Mesothelial cell of epicardium (in vitro differentiated cells): ENCODE measurements around the gene AFDN. TPM values are rescaled to one million over a fixed set of nuclear protein-coding genes. Genes with fewer than 3 reads are reported as not detected.

ENCODE experiments used
- DNase-seq, 2 experiments: peaks; one replicate each; pipeline ENCODE4 v3.0.0; 2021; ENCODE audit warnings: low spot score in 2 of 2; ENCODE audit not compliant: unreplicated experiment in 2 of 2
- H3K27ac Mint-ChIP-seq: 2 replicates; pipeline ENCODE4 v1.8.0; 2021; ENCODE audit warnings: mixed read lengths
- H3K27me3 Mint-ChIP-seq: 2 replicates; pipeline ENCODE4 v1.8.0; 2021; ENCODE audit warnings: low read depth, mixed read lengths
- H3K36me3 Mint-ChIP-seq: 2 replicates; pipeline ENCODE4 v1.8.0; 2021; ENCODE audit warnings: mixed read lengths
- H3K4me1 Mint-ChIP-seq: 2 replicates; pipeline ENCODE4 v1.8.0; 2021; ENCODE audit warnings: mixed read lengths
- H3K4me3 Mint-ChIP-seq: 2 replicates; pipeline ENCODE4 v1.8.0; 2021; ENCODE audit warnings: mild to moderate bottlenecking, moderate library complexity, mixed read lengths
- H3K9me3 Mint-ChIP-seq: 2 replicates; pipeline ENCODE4 v1.8.0; 2021; ENCODE audit warnings: mixed read lengths
- CTCF ChIP-seq: fragments of 200-600 bp; sonication (generic); IDR thresholded peaks from one replicate; pipeline ENCODE4 v1.5.0; 2021; ENCODE audit warnings: antibody characterized with exemption; ENCODE audit not compliant: unreplicated experiment
- total RNA-seq: library from RNA; stranded (reverse); gene quantifications from 3 replicates; pipeline ENCODE4 v1.2.1, GENCODE V29; 2021

AFDN gene
- total RNA-seq, 1 donor from 2014 or later = 284 TPM

- no peak overlapping the region for H3K27ac Mint-ChIP-seq
- peaks cover 4% of the 10 kb centered on the region for H3K4me1 Mint-ChIP-seq
- DNase-seq = no peak
- TF ChIP-seq CTCF = no peak
- no peaks in the 10 kb centered on the region for H3K9me3 Mint-ChIP-seq
- H3K4me3 Mint-ChIP-seq = no peak overlapping the region
- H3K36me3 Mint-ChIP-seq = peaks cover 31% of the 10 kb centered on the region
- H3K27me3 Mint-ChIP-seq = no peaks in the 10 kb centered on the region
Observed at GRCh38 chr6:167904791-167905190, 78.1 kb downstream of the AFDN start.

DNA sequence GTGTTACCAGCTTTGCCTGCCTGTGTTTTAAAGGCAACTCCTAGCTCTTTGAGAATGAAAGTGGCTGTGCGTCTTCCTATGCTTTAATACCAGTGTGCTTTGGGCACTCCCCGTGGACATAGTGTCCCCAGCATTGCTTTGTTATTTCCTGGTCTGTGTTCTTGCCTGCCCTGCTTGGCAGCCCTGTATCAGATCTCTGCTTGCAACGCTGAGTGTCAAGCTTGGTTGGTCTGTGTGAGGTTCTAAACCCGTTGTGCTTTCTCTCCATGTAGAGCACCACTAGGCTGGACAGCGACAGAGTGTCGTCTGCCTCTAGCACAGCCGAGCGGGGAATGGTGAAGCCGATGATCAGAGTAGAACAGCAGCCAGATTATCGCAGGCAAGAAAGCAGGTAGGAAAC, 80.2 kb downstream of the AFDN start:
- Mint-ChIP-seq H3K27me3 (no peaks in the 10 kb centered on the region), H3K9me3 (no peaks in the 10 kb centered on the region), H3K27ac (no peak overlapping the region), H3K4me1 (peaks cover 19% of the 10 kb centered on the region), H3K4me3 (no peak overlapping the region), H3K36me3 (peaks cover 36% of the 10 kb centered on the region)
- DNase-seq = no peak
- no peak for TF ChIP-seq CTCF

DNA sequence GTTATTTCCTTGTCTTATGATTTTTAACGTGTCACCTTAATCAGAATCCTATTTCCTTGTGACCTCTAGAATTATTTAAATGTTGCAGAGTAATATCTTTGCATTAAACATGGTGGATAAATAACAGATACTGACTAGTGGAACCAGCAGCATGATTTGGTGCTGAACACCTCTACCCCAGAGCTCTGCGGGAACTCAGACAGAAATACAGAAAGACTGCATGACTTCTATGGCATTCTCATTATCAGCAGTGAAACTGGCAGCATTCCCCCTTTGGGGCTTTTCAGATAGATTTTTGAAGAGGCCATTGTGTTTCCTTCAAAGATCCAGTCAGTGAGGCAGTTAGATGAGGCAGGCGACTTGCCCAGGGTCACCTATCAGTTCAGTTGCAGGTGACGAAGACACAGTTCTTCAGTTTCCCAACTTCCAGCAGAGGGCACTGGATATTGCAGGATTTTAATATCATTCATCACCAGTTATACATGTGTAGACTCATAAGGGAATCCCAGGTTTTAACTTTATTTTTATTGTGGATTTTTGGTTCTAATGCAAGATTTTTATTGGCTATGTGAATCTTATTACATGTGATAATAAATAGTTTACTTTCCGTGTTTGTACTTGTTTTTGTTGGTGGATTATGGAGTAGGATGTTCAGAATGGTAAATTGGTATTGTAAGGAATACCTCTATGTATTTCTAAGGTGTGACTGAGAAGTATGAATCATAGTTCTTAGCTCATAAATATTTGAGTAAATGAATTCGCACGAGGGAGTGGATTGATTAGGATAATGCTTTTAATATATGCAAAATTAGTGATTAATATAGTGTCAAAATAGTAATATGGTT, 81.3 kb downstream of the AFDN start:
- Mint-ChIP-seq H3K36me3 (peaks cover 36% of the 10 kb centered on the region), H3K4me1 (peaks cover 19% of the 10 kb centered on the region), H3K9me3 (no peaks in the 10 kb centered on the region), H3K27ac (no peak overlapping the region), H3K4me3 (no peak overlapping the region), H3K27me3 (no peaks in the 10 kb centered on the region)
- no peak for DNase-seq
- TF ChIP-seq CTCF = no peak

- TF ChIP-seq CTCF = no peak
- no peak overlapping the region for H3K4me3 Mint-ChIP-seq
- no peaks in the 10 kb centered on the region for H3K9me3 Mint-ChIP-seq
- peaks cover 19% of the 10 kb centered on the region for H3K4me1 Mint-ChIP-seq
- H3K27me3 Mint-ChIP-seq = no peaks in the 10 kb centered on the region
- no peak for DNase-seq
- H3K36me3 Mint-ChIP-seq = peaks cover 35% of the 10 kb centered on the region
- H3K27ac Mint-ChIP-seq = peak overlapping the region; percentile 51
Observed at GRCh38 chr6:167910007-167910406, 83.3 kb downstream of the AFDN start.

- no peaks in the 10 kb centered on the region for H3K27me3 Mint-ChIP-seq
- no peak overlapping the region for H3K4me3 Mint-ChIP-seq
- DNase-seq = no peak
- TF ChIP-seq CTCF = no peak
- no peak overlapping the region for H3K27ac Mint-ChIP-seq
- no peaks in the 10 kb centered on the region for H3K9me3 Mint-ChIP-seq
- peaks cover 19% of the 10 kb centered on the region for H3K4me1 Mint-ChIP-seq
- peaks cover 32% of the 10 kb centered on the region for H3K36me3 Mint-ChIP-seq
Observed at GRCh38 chr6:167910652-167911051, 83.9 kb downstream of the AFDN start.
